B cell (primary cell): ENCODE data around the gene TTC34. TPM values are rescaled to one million over a fixed set of nuclear protein-coding genes. Genes with fewer than 3 reads are reported as not detected.
"Not testable (repeated sequence)": the region's sequence is repeated elsewhere in the genome, so short reads cannot be mapped to it uniquely, and the experiment has no call there.

Experiments
- ATAC-seq: fragments of 200-7000 bp; cut with Tn5 transposase; one replicate; pipeline ENCODE4 v1.10.0; 2021; ENCODE audit warnings: low read depth, mild to moderate bottlenecking, moderate number of reproducible peaks, moderate library complexity
- CTCF ChIA-PET: fragments of 350-600 bp; sonication (Branson Sonifier 250); formaldehyde crosslinking; loops from one replicate; lab custom pipeline; 2021; ENCODE audit warnings: antibody characterized with exemption, inconsistent platforms; lab: Charles Lee
- POLR2A ChIA-PET: fragments of 350-600 bp; sonication (Branson Sonifier 250); formaldehyde crosslinking; loops from one replicate; lab custom pipeline; 2021; ENCODE audit warnings: antibody characterized with exemption; lab: Charles Lee
- DNase-seq: peaks from one replicate; pipeline ENCODE4 v3.0.0; 2013
- H2AFZ ChIP-seq: 2 replicates; pipeline ENCODE4 v1.6.1; 2012; ENCODE audit warnings: mild to moderate bottlenecking, low read depth, low read length; ENCODE audit not compliant: insufficient read depth, poor library complexity, severe bottlenecking
- H3K27ac ChIP-seq, 2 donors: 1 replicate in 1 of 2; 2 replicates in 1 of 2; pipeline ENCODE4 v1.5.1; 2012 to 2013; ENCODE audit warnings: low read length in 2 of 2, mild to moderate bottlenecking in 2 of 2, moderate library complexity in 1 of 2
- H3K27me3 ChIP-seq, 4 experiments: fragments of 200-600 bp in 1 of 4; sonication (generic) in 1 of 4; replicated peaks in 1 of 4; 1 replicate in 2 of 4; 2 replicates in 2 of 4; pipeline versions ENCODE4 v1.6.1 to v1.7.0; 2013 to 2016; ENCODE audit warnings: low read length in 3 of 4, mild to moderate bottlenecking in 2 of 4, mixed read lengths in 1 of 4, moderate library complexity in 1 of 4; ENCODE audit not compliant: insufficient read depth in 4 of 4, control insufficient read depth in 3 of 4; ENCODE audit errors: control extremely low read depth in 1 of 4
- H3K36me3 ChIP-seq, 2 experiments: replicated peaks in 1 of 2; 1 replicate in 1 of 2; 2 replicates in 1 of 2; pipeline versions ENCODE4 v1.6.1 to v1.7.1; 2013; ENCODE audit warnings: low read length in 1 of 2; ENCODE audit not compliant: insufficient read depth in 2 of 2, control insufficient read depth in 1 of 2; ENCODE audit errors: control extremely low read depth in 1 of 2, extremely low read depth in 1 of 2
- H3K4me1 ChIP-seq, 2 donors: fragments of 200-600 bp in 1 of 2; sonication (generic) in 1 of 2; 1 replicate in 1 of 2; 2 replicates in 1 of 2; pipeline versions ENCODE4 v1.5.1 to v1.6.1; 2013 to 2017; ENCODE audit warnings: low read length in 2 of 2; ENCODE audit not compliant: control insufficient read depth in 2 of 2, insufficient read depth in 2 of 2
- H3K4me2 ChIP-seq: replicated peaks from 2 replicates; pipeline ENCODE3; 2012; ENCODE audit warnings: mild to moderate bottlenecking, low read depth, low read length; ENCODE audit not compliant: poor library complexity, severe bottlenecking
- H3K4me3 ChIP-seq, 5 experiments: fragments of 200-600 bp in 1 of 5; sonication (generic) in 1 of 5; 1 replicate in 3 of 5; 2 replicates in 2 of 5; pipeline versions ENCODE4 v1.5.1 to v1.7.0; 2011 to 2016; ENCODE audit warnings: low read length in 4 of 5, mild to moderate bottlenecking in 4 of 5, low read depth in 2 of 5, control low read depth in 1 of 5, moderate library complexity in 1 of 5; ENCODE audit not compliant: insufficient read depth in 1 of 5; ENCODE audit errors: control extremely low read depth in 1 of 5, extremely low read depth in 1 of 5
- H3K79me2 ChIP-seq: fragments of 200-600 bp; sonication (generic); one replicate; pipeline ENCODE4 v1.6.0; 2016; ENCODE audit warnings: low read length; ENCODE audit not compliant: control insufficient read depth, insufficient read depth
- H3K9ac ChIP-seq: fragments of 200-600 bp; sonication (generic); 2 replicates; pipeline ENCODE4 v1.6.1; 2017; ENCODE audit warnings: mild to moderate bottlenecking, low read length, moderate library complexity
- H3K9me3 ChIP-seq, 3 donors: one replicate each; pipeline versions ENCODE4 v1.6.1 to v1.7.1; 2013; ENCODE audit warnings: low read length in 2 of 3; ENCODE audit not compliant: control insufficient read depth in 2 of 3, insufficient read depth in 1 of 3; ENCODE audit errors: control extremely low read depth in 1 of 3
- H4K20me1 ChIP-seq: 2 replicates; pipeline ENCODE4 v1.6.0; 2012; ENCODE audit warnings: mild to moderate bottlenecking, low read length; ENCODE audit not compliant: insufficient read depth, control insufficient read depth, poor library complexity, severe bottlenecking
- H3K27ac Mint-ChIP-seq: one replicate; pipeline ENCODE4 v1.8.0; 2021; ENCODE audit warnings: mixed read lengths
- H3K27me3 Mint-ChIP-seq: one replicate; pipeline ENCODE4 v1.8.0; 2021; ENCODE audit warnings: mixed read lengths
- H3K4me1 Mint-ChIP-seq: one replicate; pipeline ENCODE4 v1.8.0; 2021; ENCODE audit warnings: mixed read lengths
- H3K4me3 Mint-ChIP-seq: one replicate; pipeline ENCODE4 v1.8.0; 2021; ENCODE audit warnings: mixed read lengths
- H3K9me3 Mint-ChIP-seq: one replicate; pipeline ENCODE4 v1.8.0; 2022; ENCODE audit warnings: mixed read lengths; ENCODE audit not compliant: insufficient read depth
- WGBS: methylation state at CpG from one replicate; pipeline ENCODE4 v1.1.5; 2013; ENCODE audit warnings: missing lambda C conversion rate; ENCODE audit not compliant: insufficient coverage; 5-methylcytosine and 5-hydroxymethylcytosine counted together
- intact Hi-C: fragments of 100-400 bp; cut with micrococcal nuclease; formaldehyde crosslinking; loops from one replicate; pipeline ENCODE4 v1.10.0; 2022
- polyA plus RNA-seq: library from polyadenylated mRNA; depleted of rRNA; stranded (reverse); fragments of >200 nt; gene quantifications from 2 replicates; pipeline ENCODE4 v1.2.3, GENCODE V29; 2012
- total RNA-seq, 2 donors: library from RNA; stranded (reverse); fragments of 120-200 nt in 1 of 2; gene quantifications; 1 replicate in 1 of 2; 2 replicates in 1 of 2; pipeline versions ENCODE4 v1.2.3 to v1.2.4, GENCODE V29; 2013 to 2022

TTC34 gene
- total and polyA plus RNA-seq, 2 donors (not counting 1 experiment from before 2014, with no cell fraction given) = 2.1 to 8.1 TPM

DNA sequence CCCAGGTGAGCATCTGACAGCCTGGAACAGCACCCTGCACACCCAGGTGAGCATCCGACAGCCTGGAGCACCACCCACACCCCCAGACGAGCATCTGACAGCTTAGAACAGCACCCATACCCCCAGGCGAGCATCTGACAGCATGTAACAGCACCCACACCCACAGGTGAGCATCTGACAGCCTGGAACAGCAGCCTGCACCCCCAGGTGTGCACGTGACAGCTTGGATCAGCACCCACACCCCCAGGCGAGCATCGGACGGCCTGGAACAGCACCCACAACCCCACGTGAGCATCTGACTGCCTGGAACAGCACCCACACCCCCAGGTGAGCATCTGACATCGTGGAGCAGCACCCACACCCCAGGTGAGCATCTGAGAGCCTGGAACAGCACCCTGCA, 116.6 kb downstream of the TTC34 start:
- CTCF ChIA-PET, ATAC-seq, H3K4me3 ChIP-seq, H3K27me3 Mint-ChIP-seq, H3K27me3 ChIP-seq, H3K36me3 ChIP-seq, H3K9me3 Mint-ChIP-seq, intact Hi-C loops, H3K27ac Mint-ChIP-seq, H4K20me1 ChIP-seq, H3K4me1 ChIP-seq, H3K27ac ChIP-seq, H3K4me1 Mint-ChIP-seq, H3K9me3 ChIP-seq, H3K79me2 ChIP-seq, H3K4me3 Mint-ChIP-seq, H2AFZ ChIP-seq, H3K4me2 ChIP-seq, H3K9ac ChIP-seq, POLR2A ChIA-PET: not testable (repeated sequence)
- DNase-seq = peak; percentile 1
- 0% methylated on average over 1 of the region's 9 CpGs for WGBS

DNA sequence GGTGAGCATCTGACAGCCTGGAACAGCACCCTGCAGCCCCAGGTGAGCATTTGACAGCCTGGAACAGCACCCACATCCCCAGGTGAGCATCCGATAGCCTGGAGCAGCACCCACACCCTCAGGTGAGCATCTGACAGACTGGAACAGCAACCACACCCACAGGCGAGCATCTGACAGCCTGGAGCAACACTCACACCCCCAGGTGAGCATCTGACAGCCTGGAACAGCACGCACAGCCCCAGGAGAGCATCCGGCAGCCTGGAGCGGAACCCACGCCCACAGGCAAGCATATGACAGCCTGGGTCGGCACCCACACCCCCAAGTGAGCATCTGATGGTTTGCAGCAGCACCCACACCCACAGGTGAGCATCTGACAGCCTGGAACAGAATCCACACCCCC, 117.5 kb downstream of the TTC34 start:
- H3K4me3 Mint-ChIP-seq, H3K27me3 ChIP-seq, H3K9ac ChIP-seq, H3K4me2 ChIP-seq, H3K4me1 Mint-ChIP-seq, H3K9me3 Mint-ChIP-seq, ATAC-seq, H3K36me3 ChIP-seq, H3K4me3 ChIP-seq, H2AFZ ChIP-seq, H3K27ac ChIP-seq, H3K27ac Mint-ChIP-seq, intact Hi-C loops, H4K20me1 ChIP-seq, CTCF ChIA-PET, H3K9me3 ChIP-seq, H3K27me3 Mint-ChIP-seq, H3K79me2 ChIP-seq, POLR2A ChIA-PET, H3K4me1 ChIP-seq: not testable (repeated sequence)
- peak; percentile 41 for DNase-seq
- WGBS = 51% methylated on average over 7 of the region's 7 CpGs

DNA sequence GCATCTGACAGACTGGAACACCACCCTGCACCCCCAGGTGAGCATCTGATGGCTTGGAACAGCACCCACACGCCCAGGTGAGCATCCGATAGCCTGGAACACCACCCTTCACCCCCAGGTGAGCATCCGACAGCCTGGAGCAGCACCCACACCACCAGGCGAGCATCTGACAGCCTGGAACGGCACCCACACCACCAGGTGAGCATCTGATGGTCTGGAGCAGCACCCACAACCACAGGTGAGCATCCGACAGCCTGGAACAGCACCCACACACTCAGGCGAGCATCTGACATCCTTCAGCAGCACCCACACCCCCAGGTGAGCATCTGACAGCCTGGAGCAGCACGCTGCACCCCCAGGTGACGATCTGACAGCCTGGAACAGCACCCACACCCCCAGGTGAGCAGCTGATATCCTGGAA, 118.2 kb downstream of the TTC34 start:
- H3K9me3 ChIP-seq, H4K20me1 ChIP-seq, H3K27ac ChIP-seq, H3K27ac Mint-ChIP-seq, CTCF ChIA-PET, POLR2A ChIA-PET, H3K9me3 Mint-ChIP-seq, ATAC-seq, H3K27me3 ChIP-seq, H3K27me3 Mint-ChIP-seq, H3K79me2 ChIP-seq, H3K4me1 Mint-ChIP-seq, H3K4me2 ChIP-seq, H3K4me3 Mint-ChIP-seq, H3K9ac ChIP-seq, H2AFZ ChIP-seq, H3K4me1 ChIP-seq, H3K4me3 ChIP-seq, intact Hi-C loops, H3K36me3 ChIP-seq: not testable (repeated sequence)
- DNase-seq = peak; percentile 9
- WGBS = 37% methylated on average over 9 of the region's 9 CpGs

DNA sequence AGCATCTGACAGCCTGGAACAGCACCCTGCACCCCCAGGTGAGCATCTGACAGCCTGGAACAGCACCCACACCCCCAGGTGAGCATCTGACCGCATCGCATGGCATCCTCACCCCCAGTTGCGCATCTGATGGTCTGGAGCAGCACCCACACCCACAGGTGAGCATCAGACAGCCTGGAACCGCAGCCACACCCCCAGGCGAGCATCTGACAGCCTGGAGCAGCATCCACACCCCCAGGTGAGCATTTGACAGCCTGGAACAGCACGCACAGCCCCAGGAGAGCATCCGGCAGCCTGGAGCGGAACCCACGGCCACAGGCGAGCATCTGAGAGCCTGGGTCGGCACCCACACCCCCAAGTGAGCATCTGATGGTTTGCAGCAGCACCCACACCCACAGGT, 118.6 kb downstream of the TTC34 start:
- POLR2A ChIA-PET, H4K20me1 ChIP-seq, H3K4me3 ChIP-seq, H3K4me1 ChIP-seq, H3K9ac ChIP-seq, DNase-seq, H2AFZ ChIP-seq, H3K4me1 Mint-ChIP-seq, H3K9me3 Mint-ChIP-seq, H3K27ac Mint-ChIP-seq, intact Hi-C loops, H3K36me3 ChIP-seq, H3K27me3 Mint-ChIP-seq, ATAC-seq, H3K79me2 ChIP-seq, H3K27ac ChIP-seq, H3K4me3 Mint-ChIP-seq, H3K9me3 ChIP-seq, H3K27me3 ChIP-seq, CTCF ChIA-PET, H3K4me2 ChIP-seq: not testable (repeated sequence)
- WGBS = no CpG with 5 or more reads among the region's 11 CpGs
